SK-N-SH treated with all-trans-retinoic acid at 6 μM for 48 hours (cell line): ENCODE measurements around the gene UMPS.

Experiments used
- BACH2 ChIP-seq: fragments of 250-450 bp; sonication (Bioruptor Pico); IDR thresholded peaks from 2 replicates; pipeline ENCODE4 v1.9.0; 2021; ENCODE audit warnings: mild to moderate bottlenecking, borderline replicate concordance
- CREB5 ChIP-seq: fragments of 250-450 bp; sonication (Bioruptor Pico); IDR thresholded peaks from 2 replicates; pipeline ENCODE4 v1.5.1; 2020; ENCODE audit warnings: low read depth, mild to moderate bottlenecking, moderate library complexity
- PATZ1 ChIP-seq: fragments of 250-450 bp; sonication (Bioruptor Pico); IDR thresholded peaks from 2 replicates; pipeline ENCODE4 v1.8.0; 2020; ENCODE audit warnings: mild to moderate bottlenecking, moderate library complexity, borderline replicate concordance
- RARB ChIP-seq: fragments of 250-450 bp; sonication (Bioruptor Pico); IDR thresholded peaks from 2 replicates; pipeline ENCODE4 v1.8.0; 2021; ENCODE audit warnings: mild to moderate bottlenecking, moderate library complexity
- TCF4 ChIP-seq: fragments of 250-450 bp; sonication (Bioruptor Pico); IDR thresholded peaks from 2 replicates; pipeline ENCODE4 v1.8.0; 2021; ENCODE audit warnings: mild to moderate bottlenecking, moderate library complexity, borderline replicate concordance
- TSHZ2 ChIP-seq: fragments of 250-450 bp; sonication (Bioruptor Pico); IDR thresholded peaks from 2 replicates; pipeline ENCODE4 v1.5.0; 2020; ENCODE audit warnings: mild to moderate bottlenecking, moderate library complexity
- ZC3H10 ChIP-seq: fragments of 250-450 bp; sonication (Bioruptor Pico); IDR thresholded peaks from 2 replicates; pipeline ENCODE4 v1.5.1; 2021; ENCODE audit warnings: mild to moderate bottlenecking, moderate library complexity
- ZFP3 ChIP-seq: fragments of 250-450 bp; sonication (Bioruptor Pico); IDR thresholded peaks from 2 replicates; pipeline ENCODE4 v1.5.0; 2020; ENCODE audit warnings: mild to moderate bottlenecking, moderate library complexity
- ZFP30 ChIP-seq: fragments of 450-650 bp; formaldehyde crosslinking; IDR thresholded peaks from 2 replicates; pipeline ENCODE4 v1.5.0; 2022; ENCODE audit warnings: mild to moderate bottlenecking, moderate library complexity
- ZNF565 ChIP-seq: fragments of 450-650 bp; formaldehyde crosslinking; conservative IDR thresholded peaks from 2 replicates; pipeline ENCODE4 v1.5.0; 2020; ENCODE audit warnings: low read depth, mild to moderate bottlenecking, moderate library complexity
- ZNF8 ChIP-seq: fragments of 450-650 bp; formaldehyde crosslinking; IDR thresholded peaks from 2 replicates; pipeline ENCODE4 v1.5.0; 2020; ENCODE audit warnings: mild to moderate bottlenecking, moderate library complexity

GRCh38 chr3:124747111-124747981, 17.1 kb downstream of the UMPS start:
- TF ChIP-seq CREB5 (CRISPR knock-in tag) (no peak), PATZ1 (CRISPR knock-in tag) (no peak), TCF4 (CRISPR knock-in tag) (no peak), ZNF8 (CRISPR knock-in tag) (no peak), ZC3H10 (CRISPR knock-in tag) (no peak), ZFP3 (CRISPR knock-in tag) (no peak), BACH2 (CRISPR knock-in tag) (no peak), ZFP30 (CRISPR knock-in tag) (no peak), ZNF565 (CRISPR knock-in tag) (no peak), TSHZ2 (no peak), RARB (CRISPR knock-in tag) (no peak)
